H9 (cell line): ENCODE results near the gene PSPN. TPM values are rescaled to one million over a fixed set of nuclear protein-coding genes. Genes with fewer than 3 reads are reported as not detected.

Source experiments
- DNase-seq: peaks from one replicate; pipeline ENCODE4 v3.0.0-alpha.2; 2017
- H2AFZ ChIP-seq: one replicate; pipeline ENCODE4 v1.6.1; 2013; ENCODE audit warnings: mild to moderate bottlenecking, low read length, control low read depth, moderate library complexity
- H2AK5ac ChIP-seq: 2 replicates; pipeline ENCODE4 v1.6.1; 2013; ENCODE audit warnings: low read length, control low read depth, mixed read lengths; ENCODE audit not compliant: insufficient read length
- H2BK120ac ChIP-seq: one replicate; pipeline ENCODE4 v1.6.1; 2013; ENCODE audit warnings: low read depth, mild to moderate bottlenecking, low read length, control low read depth, inconsistent platforms; ENCODE audit not compliant: poor library complexity, severe bottlenecking
- H2BK12ac ChIP-seq: 2 replicates; pipeline ENCODE4 v1.6.1; 2013; ENCODE audit warnings: low read length, control low read depth, mixed read lengths, low read depth; ENCODE audit not compliant: insufficient read length
- H2BK15ac ChIP-seq: 2 replicates; pipeline ENCODE4 v1.6.1; 2013; ENCODE audit warnings: low read depth, low read length, control low read depth
- H2BK20ac ChIP-seq: one replicate; pipeline ENCODE4 v1.6.1; 2013; ENCODE audit warnings: low read depth, mild to moderate bottlenecking, low read length, control low read depth, inconsistent platforms; ENCODE audit not compliant: poor library complexity, severe bottlenecking
- H2BK5ac ChIP-seq: 2 replicates; pipeline ENCODE4 v1.6.1; 2013; ENCODE audit warnings: low read length, control low read depth, mixed read lengths; ENCODE audit not compliant: insufficient read length
- H3K14ac ChIP-seq: 2 replicates; pipeline ENCODE4 v1.6.1; 2013; ENCODE audit warnings: low read length, control low read depth; ENCODE audit not compliant: insufficient read depth
- H3K18ac ChIP-seq: 2 replicates; pipeline ENCODE4 v1.6.1; 2013; ENCODE audit warnings: low read depth, mild to moderate bottlenecking, mixed read lengths, low read length, control low read depth; ENCODE audit not compliant: insufficient read length
- H3K23ac ChIP-seq: 2 replicates; pipeline ENCODE4 v1.6.1; 2013; ENCODE audit warnings: low read length, control low read depth, mixed read lengths, low read depth; ENCODE audit not compliant: insufficient read length
- H3K23me2 ChIP-seq: 2 replicates; pipeline ENCODE4 v1.6.1; 2013; ENCODE audit warnings: low read depth, mild to moderate bottlenecking, mixed read lengths, low read length, control low read depth; ENCODE audit not compliant: insufficient read length, poor library complexity, severe bottlenecking
- H3K27ac ChIP-seq: 2 replicates; pipeline ENCODE4 v1.5.1; 2013; ENCODE audit warnings: low read length, control low read depth, mixed read lengths, low read depth; ENCODE audit not compliant: insufficient read length
- H3K27me3 ChIP-seq: 2 replicates; pipeline ENCODE4 v1.6.1; 2013; ENCODE audit warnings: low read length, control low read depth, inconsistent platforms; ENCODE audit not compliant: insufficient read depth
- H3K4ac ChIP-seq: 2 replicates; pipeline ENCODE4 v1.6.1; 2013; ENCODE audit warnings: low read depth, mild to moderate bottlenecking, control low read depth, inconsistent platforms, low read length, moderate library complexity
- H3K4me1 ChIP-seq: 2 replicates; pipeline ENCODE4 v1.6.1; 2013; ENCODE audit warnings: low read length, control low read depth, inconsistent platforms; ENCODE audit not compliant: insufficient read depth
- H3K4me2 ChIP-seq: 2 replicates; pipeline ENCODE4 v1.6.1; 2013; ENCODE audit warnings: low read length, control low read depth, mixed read lengths; ENCODE audit not compliant: insufficient read length, insufficient read depth
- H3K56ac ChIP-seq: 2 replicates; pipeline ENCODE4 v1.6.1; 2013; ENCODE audit warnings: low read depth, mild to moderate bottlenecking, mixed read lengths, low read length, control low read depth; ENCODE audit not compliant: insufficient read length
- H3K79me1 ChIP-seq: 2 replicates; pipeline ENCODE4 v1.6.1; 2013; ENCODE audit warnings: low read depth, mild to moderate bottlenecking, moderate library complexity, low read length, control low read depth, inconsistent platforms; ENCODE audit not compliant: insufficient read depth, poor library complexity, severe bottlenecking
- H3K79me2 ChIP-seq: 2 replicates; pipeline ENCODE4 v1.6.1; 2013; ENCODE audit warnings: low read length, control low read depth, inconsistent platforms; ENCODE audit not compliant: insufficient read depth
- H3K9ac ChIP-seq: 2 replicates; pipeline ENCODE4 v1.6.1; 2013; ENCODE audit warnings: low read length, control low read depth, mixed read lengths; ENCODE audit not compliant: insufficient read length; ENCODE audit errors: extremely low read depth
- H3K9me3 ChIP-seq: one replicate; pipeline ENCODE4 v1.6.1; 2013; ENCODE audit warnings: low read depth, low read length, inconsistent platforms; ENCODE audit not compliant: control insufficient read depth
- H3T11ph ChIP-seq: one replicate; pipeline ENCODE4 v1.6.1; 2013; ENCODE audit warnings: mild to moderate bottlenecking, low read length, control low read depth, inconsistent platforms
- H4K20me1 ChIP-seq: one replicate; pipeline ENCODE4 v1.6.1; 2013; ENCODE audit not compliant: control insufficient read depth, insufficient read length, insufficient read depth
- H4K5ac ChIP-seq: 2 replicates; pipeline ENCODE4 v1.6.1; 2013; ENCODE audit warnings: low read depth, mild to moderate bottlenecking, mixed read lengths, low read length, control low read depth; ENCODE audit not compliant: insufficient read length
- H4K8ac ChIP-seq: replicated peaks from 2 replicates; pipeline ENCODE4 v1.6.1; 2013; ENCODE audit warnings: low read length, control low read depth, mixed read lengths, low read depth; ENCODE audit not compliant: insufficient read length
- H4K91ac ChIP-seq: 2 replicates; pipeline ENCODE4 v1.6.1; 2013; ENCODE audit warnings: low read depth, mild to moderate bottlenecking, moderate library complexity, mixed read lengths, low read length, control low read depth; ENCODE audit not compliant: insufficient read length
- H3K27ac Mint-ChIP-seq, 3 experiments: 2 replicates in 2 of 3; 3 replicates in 1 of 3; pipeline ENCODE4 v1.8.0; 2020 to 2021; ENCODE audit warnings: mixed read lengths in 3 of 3, mild to moderate bottlenecking in 1 of 3, moderate library complexity in 1 of 3
- H3K27me3 Mint-ChIP-seq: 2 replicates; pipeline ENCODE4 v1.8.0; 2021; ENCODE audit warnings: low read depth, mild to moderate bottlenecking, moderate library complexity, mixed read lengths
- H3K36me3 Mint-ChIP-seq, 3 experiments: 2 replicates in 2 of 3; 3 replicates in 1 of 3; pipeline ENCODE4 v1.8.0; 2020 to 2021; ENCODE audit warnings: low read depth in 3 of 3, mixed read lengths in 3 of 3; ENCODE audit not compliant: insufficient read depth in 1 of 3
- H3K4me1 Mint-ChIP-seq, 2 experiments: 2 replicates each; pipeline ENCODE4 v1.8.0; 2020; ENCODE audit warnings: mixed read lengths in 2 of 2
- H3K4me3 Mint-ChIP-seq, 2 experiments: 2 replicates in 1 of 2; 3 replicates in 1 of 2; pipeline ENCODE4 v1.8.0; 2020 to 2021; ENCODE audit warnings: mild to moderate bottlenecking in 2 of 2, mixed read lengths in 2 of 2, moderate library complexity in 1 of 2
- H3K9me3 Mint-ChIP-seq, 2 experiments: 2 replicates in 1 of 2; 3 replicates in 1 of 2; pipeline ENCODE4 v1.8.0; 2020; ENCODE audit warnings: mild to moderate bottlenecking in 2 of 2, mixed read lengths in 2 of 2, moderate library complexity in 1 of 2
- CTCF ChIP-seq: fragments of 200-600 bp; sonication (generic); conservative IDR thresholded peaks from 3 replicates; pipeline ENCODE4 v1.8.0; 2021; ENCODE audit warnings: antibody characterized with exemption, mild to moderate bottlenecking
- WGBS: extraction: QIAGEN DNeasy Blood & Tissue Kit; methylation state at CpG from one replicate; pipeline ENCODE4 v1.1.7; 2013; ENCODE audit warnings: missing lambda C conversion rate, low lambda C conversion rate, mixed read lengths; ENCODE audit not compliant: insufficient read length; ENCODE audit errors: extremely low coverage; 5-methylcytosine and 5-hydroxymethylcytosine counted together
- total RNA-seq: library from RNA; stranded (reverse); gene quantifications from 2 replicates; pipeline ENCODE4 v1.2.1, GENCODE V29; 2021

The PSPN gene
- total RNA-seq, 1 experiment from 2014 or later = 2.1 TPM

- H2AK5ac ChIP-seq = no peak overlapping the region
- Mint-ChIP-seq H3K27me3 (peaks cover 3% of the 10 kb centered on the region), H3K9me3 (peaks cover 0 to 4% of the 10 kb centered on the region in 2 experiments; a peak in 1 of 5 replicates), H3K4me3 (peak overlapping the region in 1 of 2 experiments; percentile 9; a peak in 1 of 5 replicates), H3K27ac (no peak overlapping the region), H3K4me1 (peaks cover 4 to 11% of the 10 kb centered on the region in 2 experiments; a peak in 3 of 4 replicates), H3K36me3 (peaks cover 5 to 12% (median 8%) of the 10 kb centered on the region in 3 experiments)
- no peaks in the 10 kb centered on the region for H4K20me1 ChIP-seq
- no peak overlapping the region for H4K8ac ChIP-seq
- no peak overlapping the region for H2BK12ac ChIP-seq
- no peak overlapping the region for H3T11ph ChIP-seq
- H3K14ac ChIP-seq = no peak overlapping the region
- H3K79me2 ChIP-seq = no peaks in the 10 kb centered on the region
- DNase-seq = no peak
- no peak overlapping the region for H3K27ac ChIP-seq
- WGBS = no CpG with 5 or more reads among the region's 5 CpGs
- H3K4ac ChIP-seq = no peak overlapping the region
- no peaks in the 10 kb centered on the region for H3K4me1 ChIP-seq
- H3K27me3 ChIP-seq = no peaks in the 10 kb centered on the region
- H3K23me2 ChIP-seq = peaks cover 7% of the 10 kb centered on the region
- no peak overlapping the region for H2AFZ ChIP-seq
- H3K9me3 ChIP-seq = no peaks in the 10 kb centered on the region
- no peak overlapping the region for H3K23ac ChIP-seq
- H3K79me1 ChIP-seq = no peaks in the 10 kb centered on the region
- H2BK5ac ChIP-seq = no peak overlapping the region
- H3K4me2 ChIP-seq = no peak overlapping the region
- no peak overlapping the region for H4K91ac ChIP-seq
- H2BK20ac ChIP-seq = no peak overlapping the region
- no peak overlapping the region for H2BK15ac ChIP-seq
- no peak for TF ChIP-seq CTCF
- H3K9ac ChIP-seq = no peak overlapping the region
- H3K18ac ChIP-seq = no peak overlapping the region
- no peak overlapping the region for H4K5ac ChIP-seq
- H2BK120ac ChIP-seq = no peak overlapping the region
- no peak overlapping the region for H3K56ac ChIP-seq
Measured at GRCh38 chr19:6359568-6360341, 16.0 kb downstream of the PSPN start.
